OCI-LY1 (cell line): Measurements from ENCODE around the gene TOR4A.

Source experiments
- CTCF ChIP-seq: fragments of 200-600 bp; sonication (generic), shearing (Covaris generic); IDR thresholded peaks from 2 replicates; pipeline ENCODE4 v1.5.1; 2017; ENCODE audit warnings: mild to moderate bottlenecking, antibody characterized with exemption, low read length, moderate library complexity, mixed read lengths
- EZH2 ChIP-seq: fragments of 200-600 bp; sonication (generic), shearing (Covaris generic); IDR thresholded peaks from 2 replicates; pipeline ENCODE4 v1.8.0; 2017; ENCODE audit warnings: borderline replicate concordance, mixed run types, mild to moderate bottlenecking, antibody characterized with exemption, low read length, moderate library complexity, mixed read lengths

GRCh38 chr9:137321726-137322361 is 44.3 kb downstream of the TOR4A start:
- TF ChIP-seq CTCF: no peak
- TF ChIP-seq EZH2: no peak
